ENCODE data around the gene CFAP221. TPM values are rescaled to one million over a fixed set of nuclear protein-coding genes. Genes with fewer than 3 reads are reported as not detected.

CFAP221 gene
- total and polyA plus RNA-seq, 4 experiments from 2014 or later, result not detected

- Histone ChIP-seq H3K27me3 (ENCODE audit: insufficient read depth, low read length) (peaks cover 2% of the 10 kb centered on the region), H3K36me3 (ENCODE audit: insufficient read depth, low read length) (no peaks in the 10 kb centered on the region), H3K4me1 (ENCODE audit: insufficient read depth, low read length) (no peaks in the 10 kb centered on the region), H3K27ac (ENCODE audit: low read depth, low read length) (no peak overlapping the region), H3K4me3 (ENCODE audit: low read length in 2 of 2) (no peak overlapping the region), H3K9me3 (ENCODE audit: control insufficient read depth in 1 of 2, low read length in 2 of 2) (peaks cover 0 to under 1% of the 10 kb centered on the region in 2 donors)
- Mint-ChIP-seq H3K27me3 (peaks cover 9 to 17% of the 10 kb centered on the region in 2 donors), H3K4me1 (peaks cover 0 to 7% (median 3%) of the 10 kb centered on the region in 4 donors), H3K27ac (no peak overlapping the region), H3K36me3 (no peaks in the 10 kb centered on the region), H3K4me3 (no peak overlapping the region), H3K9me3 (peaks cover 0 to 8% (median 3%) of the 10 kb centered on the region in 8 donors)
- ChIA-PET POLR2A (ENCODE audit: partially characterized antibody) (no interaction called here), CTCF (ENCODE audit: partially characterized antibody) (interaction anchor here (0.7 to 5.4 kb wide), 3 partner anchors 10 to 667 kb away, joined by 4 to 56 read pairs (median 5); no protein-coding TSS in a partner anchor)
- DNase-seq, result no peak
- intact Hi-C loops (cut with micrococcal nuclease), result loop anchor here (5.0 kb wide), 1 partner anchor 668 kb away; no protein-coding TSS in a partner anchor
Measured at GRCh38 chr2:119644186-119644585, 99.9 kb downstream of the CFAP221 start.

- H3K27me3 ChIP-seq (ENCODE audit: insufficient read depth, low read length), result peaks cover 5% of the 10 kb centered on the region
- ChIA-PET CTCF (ENCODE audit: partially characterized antibody) (no interaction called here), POLR2A (ENCODE audit: partially characterized antibody) (no interaction called here)
- H3K27ac ChIP-seq (ENCODE audit: low read depth, low read length), result no peak overlapping the region
- peaks cover 0 to 7% (median 3%) of the 10 kb centered on the region in 4 donors for H3K4me1 Mint-ChIP-seq
- H3K27ac Mint-ChIP-seq, result no peak overlapping the region
- H3K9me3 Mint-ChIP-seq, result peaks cover 0 to 16% (median 6%) of the 10 kb centered on the region in 8 donors
- intact Hi-C loops (cut with micrococcal nuclease), result no loop called here
- H3K36me3 ChIP-seq (ENCODE audit: insufficient read depth, low read length), result no peaks in the 10 kb centered on the region
- peaks cover 11 to 19% of the 10 kb centered on the region in 2 donors for H3K27me3 Mint-ChIP-seq
- no peaks in the 10 kb centered on the region for H3K36me3 Mint-ChIP-seq
- H3K4me3 ChIP-seq (ENCODE audit: low read length in 2 of 2), result no peak overlapping the region
- DNase-seq, result no peak
- H3K4me1 ChIP-seq (ENCODE audit: insufficient read depth, low read length), result no peaks in the 10 kb centered on the region
- peaks cover 0 to 5% of the 10 kb centered on the region in 2 donors for H3K9me3 ChIP-seq (ENCODE audit: control insufficient read depth in 1 of 2, low read length in 2 of 2)
- no peak overlapping the region for H3K4me3 Mint-ChIP-seq
Measured at GRCh38 chr2:119645173-119645855, 101.1 kb downstream of the CFAP221 start.

DNA sequence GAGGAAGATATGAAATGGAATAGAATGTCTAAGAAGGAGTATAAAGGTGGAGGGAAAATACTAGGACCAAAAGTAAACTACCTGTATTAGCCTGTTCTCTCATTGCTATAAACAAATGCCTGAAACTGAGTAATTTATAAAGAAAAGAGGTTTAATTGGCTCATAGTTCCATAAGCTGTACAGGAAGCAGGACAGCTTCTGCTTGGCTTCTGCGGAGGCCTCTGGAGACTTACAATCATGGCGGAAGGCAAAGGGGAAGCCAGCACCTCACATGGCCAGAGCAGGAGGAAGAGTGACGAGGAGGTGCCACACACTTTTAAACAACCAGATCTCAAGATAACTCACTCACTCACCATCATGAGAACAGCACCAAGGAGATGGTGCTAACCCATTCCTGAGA is 101.9 kb downstream of the CFAP221 start:
- no peaks in the 10 kb centered on the region for H3K36me3 Mint-ChIP-seq
- no peaks in the 10 kb centered on the region for H3K4me1 ChIP-seq (ENCODE audit: insufficient read depth, low read length)
- peaks cover 0 to 5% of the 10 kb centered on the region in 2 donors for H3K9me3 ChIP-seq (ENCODE audit: control insufficient read depth in 1 of 2, low read length in 2 of 2)
- H3K27me3 Mint-ChIP-seq, result peaks cover 16 to 17% of the 10 kb centered on the region in 2 donors
- peaks cover 0 to 7% (median 3%) of the 10 kb centered on the region in 4 donors for H3K4me1 Mint-ChIP-seq
- ChIA-PET CTCF (ENCODE audit: partially characterized antibody) (no interaction called here), POLR2A (ENCODE audit: partially characterized antibody) (no interaction called here)
- no peak overlapping the region for H3K27ac Mint-ChIP-seq
- H3K4me3 ChIP-seq (ENCODE audit: low read length in 2 of 2), result no peak overlapping the region
- peaks cover 0 to 16% (median 7%) of the 10 kb centered on the region in 8 donors for H3K9me3 Mint-ChIP-seq
- H3K27me3 ChIP-seq (ENCODE audit: insufficient read depth, low read length), result peaks cover 5% of the 10 kb centered on the region
- intact Hi-C loops (cut with micrococcal nuclease), result no loop called here
- DNase-seq, result no peak
- H3K4me3 Mint-ChIP-seq, result no peak overlapping the region
- no peaks in the 10 kb centered on the region for H3K36me3 ChIP-seq (ENCODE audit: insufficient read depth, low read length)
- no peak overlapping the region for H3K27ac ChIP-seq (ENCODE audit: low read depth, low read length)

GRCh38 chr2:119647440-119648169 is 103.4 kb downstream of the CFAP221 start:
- no peaks in the 10 kb centered on the region for H3K36me3 ChIP-seq (ENCODE audit: insufficient read depth, low read length)
- no peak overlapping the region for H3K4me3 Mint-ChIP-seq
- no peaks in the 10 kb centered on the region for H3K4me1 ChIP-seq (ENCODE audit: insufficient read depth, low read length)
- peaks cover 0 to 16% (median 7%) of the 10 kb centered on the region in 8 donors for H3K9me3 Mint-ChIP-seq
- no peak overlapping the region for H3K27ac ChIP-seq (ENCODE audit: low read depth, low read length)
- peaks cover 20 to 21% of the 10 kb centered on the region in 2 donors for H3K27me3 Mint-ChIP-seq
- DNase-seq, result no peak
- CTCF ChIA-PET (ENCODE audit: partially characterized antibody), result interaction anchor here (0.5 to 1.3 kb wide), 3 partner anchors 11 to 239 kb away, joined by 4 to 6 read pairs (median 4); no protein-coding TSS in a partner anchor
- H3K36me3 Mint-ChIP-seq, result no peaks in the 10 kb centered on the region
- peaks cover 5% of the 10 kb centered on the region for H3K27me3 ChIP-seq (ENCODE audit: insufficient read depth, low read length)
- H3K4me3 ChIP-seq (ENCODE audit: low read length in 2 of 2), result no peak overlapping the region
- POLR2A ChIA-PET (ENCODE audit: partially characterized antibody), result no interaction called here
- peaks cover 0 to 5% of the 10 kb centered on the region in 2 donors for H3K9me3 ChIP-seq (ENCODE audit: control insufficient read depth in 1 of 2, low read length in 2 of 2)
- intact Hi-C loops (cut with micrococcal nuclease), result no loop called here
- H3K27ac Mint-ChIP-seq, result no peak overlapping the region
- no peaks in the 10 kb centered on the region for H3K4me1 Mint-ChIP-seq

GRCh38 chr2:119649364-119649917 is 105.2 kb downstream of the CFAP221 start:
- H3K27ac ChIP-seq (ENCODE audit: low read depth, low read length), result no peak overlapping the region
- ChIA-PET CTCF (ENCODE audit: partially characterized antibody) (interaction anchor here (0.6 to 3.7 kb wide), 3 partner anchors 8 to 171 kb away, joined by 3 to 39 read pairs (median 3); no protein-coding TSS in a partner anchor), POLR2A (ENCODE audit: partially characterized antibody) (no interaction called here)
- peaks cover 23 to 24% of the 10 kb centered on the region in 2 donors for H3K27me3 Mint-ChIP-seq
- H3K4me1 Mint-ChIP-seq, result no peaks in the 10 kb centered on the region
- H3K36me3 ChIP-seq (ENCODE audit: insufficient read depth, low read length), result no peaks in the 10 kb centered on the region
- DNase-seq, result no peak
- no peak overlapping the region for H3K4me3 ChIP-seq (ENCODE audit: low read length in 2 of 2)
- H3K4me1 ChIP-seq (ENCODE audit: insufficient read depth, low read length), result no peaks in the 10 kb centered on the region
- H3K36me3 Mint-ChIP-seq, result no peaks in the 10 kb centered on the region
- intact Hi-C loops (cut with micrococcal nuclease), result no loop called here
- H3K9me3 Mint-ChIP-seq, result peaks cover 0 to 16% (median 7%) of the 10 kb centered on the region in 8 donors
- no peak overlapping the region for H3K4me3 Mint-ChIP-seq
- H3K27ac Mint-ChIP-seq, result no peak overlapping the region
- H3K9me3 ChIP-seq (ENCODE audit: control insufficient read depth in 1 of 2, low read length in 2 of 2), result peaks cover 0 to 5% of the 10 kb centered on the region in 2 donors
- H3K27me3 ChIP-seq (ENCODE audit: insufficient read depth, low read length), result peaks cover 5% of the 10 kb centered on the region

DNA sequence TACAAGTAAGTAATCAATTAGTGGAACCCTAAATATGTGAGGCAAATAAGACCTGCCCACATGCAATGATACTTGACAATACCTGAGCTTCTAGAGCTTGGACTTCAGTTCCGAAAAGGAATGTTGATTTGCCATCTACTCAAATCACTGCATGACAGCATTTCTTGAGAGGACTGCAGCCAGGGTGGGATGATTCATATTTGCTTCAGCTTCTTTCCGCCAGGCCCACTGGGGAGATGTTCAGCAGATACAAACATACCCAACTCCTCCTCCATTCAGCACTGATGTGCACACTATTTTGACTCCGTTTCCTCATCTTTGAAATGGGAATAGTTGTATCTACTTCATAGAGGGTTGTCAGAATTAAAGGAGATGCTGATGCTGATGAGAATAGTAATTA is 106.0 kb downstream of the CFAP221 start:
- Histone ChIP-seq H3K27me3 (ENCODE audit: insufficient read depth, low read length) (peaks cover 5% of the 10 kb centered on the region), H3K4me3 (ENCODE audit: low read length in 2 of 2) (no peak overlapping the region), H3K36me3 (ENCODE audit: insufficient read depth, low read length) (no peaks in the 10 kb centered on the region), H3K27ac (ENCODE audit: low read depth, low read length) (no peak overlapping the region), H3K4me1 (ENCODE audit: insufficient read depth, low read length) (no peaks in the 10 kb centered on the region), H3K9me3 (ENCODE audit: control insufficient read depth in 1 of 2, low read length in 2 of 2) (peaks cover 0 to 5% of the 10 kb centered on the region in 2 donors)
- H3K4me3 Mint-ChIP-seq, result no peak overlapping the region
- H3K27ac Mint-ChIP-seq, result no peak overlapping the region
- CTCF ChIA-PET (ENCODE audit: partially characterized antibody), result interaction anchor here (1.0 to 3.7 kb wide), 3 partner anchors 9 to 49 kb away, joined by 3 to 39 read pairs (median 4); no protein-coding TSS in a partner anchor
- no peaks in the 10 kb centered on the region for H3K4me1 Mint-ChIP-seq
- peaks cover 0 to 16% (median 7%) of the 10 kb centered on the region in 8 donors for H3K9me3 Mint-ChIP-seq
- POLR2A ChIA-PET (ENCODE audit: partially characterized antibody), result no interaction called here
- H3K36me3 Mint-ChIP-seq, result no peaks in the 10 kb centered on the region
- intact Hi-C loops (cut with micrococcal nuclease), result no loop called here
- peaks cover 26 to 27% of the 10 kb centered on the region in 2 donors for H3K27me3 Mint-ChIP-seq
- DNase-seq, result no peak
